AG08395 (cell line): ENCODE data around the gene PIP4K2A.
"Not testable (repeated sequence)": the region's sequence is repeated elsewhere in the genome, so short reads cannot be mapped to it uniquely, and the experiment has no call there.

ENCODE experiments used
- DNase-seq: peaks from one replicate; pipeline ENCODE4 v3.0.0; 2012; ENCODE audit warnings: mixed read lengths, low spot score

Gene PIP4K2A

GRCh38 chr10:22714479-22715289 is at the start of gene PIP4K2A:
Gene PIP4K2A, minus strand, starts transcription at chr10:22714578. Its CDS starts 252 bp downstream, at chr10:22714326.
- peak; percentile 88 for DNase-seq

GRCh38 chr10:22761569-22762220 is 47.3 kb upstream of the PIP4K2A start:
- peak; percentile 14 for DNase-seq

- no peak for DNase-seq
These were observed 45.6 kb upstream of the PIP4K2A start for GRCh38 chr10:22760025-22760424.

- no peak for DNase-seq
These were observed 44.5 kb upstream of the PIP4K2A start for GRCh38 chr10:22758867-22759266.

GRCh38 chr10:22754296-22754695 is 39.9 kb upstream of the PIP4K2A start:
- DNase-seq: no peak

- no peak for DNase-seq
These were observed 39.4 kb upstream of the PIP4K2A start for GRCh38 chr10:22753786-22754185.

- DNase-seq: no peak
These were observed 38.0 kb upstream of the PIP4K2A start for GRCh38 chr10:22752272-22752889.

GRCh38 chr10:22750131-22750530 is 35.8 kb upstream of the PIP4K2A start:
- no peak for DNase-seq

- not testable (repeated sequence) for DNase-seq
These were observed 30.5 kb upstream of the PIP4K2A start for GRCh38 chr10:22744858-22745257.

GRCh38 chr10:22742678-22743077 is 28.3 kb upstream of the PIP4K2A start:
- DNase-seq: no peak

GRCh38 chr10:22741631-22742030 is 27.3 kb upstream of the PIP4K2A start:
- DNase-seq: not testable (repeated sequence)

GRCh38 chr10:22740180-22740579 is 25.8 kb upstream of the PIP4K2A start:
- DNase-seq: no peak

GRCh38 chr10:22737587-22737986 is 23.2 kb upstream of the PIP4K2A start:
- DNase-seq: peak; percentile 77

- no peak for DNase-seq
These were observed 21.8 kb upstream of the PIP4K2A start for GRCh38 chr10:22736134-22736533.

- no peak for DNase-seq
These were observed 19.6 kb upstream of the PIP4K2A start for GRCh38 chr10:22733992-22734391.

- no peak for DNase-seq
These were observed 13.3 kb upstream of the PIP4K2A start for GRCh38 chr10:22727663-22728062.

GRCh38 chr10:22727112-22727511 is 12.7 kb upstream of the PIP4K2A start:
- no peak for DNase-seq

- no peak for DNase-seq
These were observed 10.4 kb upstream of the PIP4K2A start for GRCh38 chr10:22724773-22725172.

GRCh38 chr10:22723783-22724182 is 9.4 kb upstream of the PIP4K2A start:
- DNase-seq: no peak

- no peak for DNase-seq
These were observed 9.0 kb upstream of the PIP4K2A start for GRCh38 chr10:22723343-22723779.

- DNase-seq: no peak
These were observed 8.3 kb upstream of the PIP4K2A start for GRCh38 chr10:22722626-22723169.

- DNase-seq: no peak
These were observed 6.3 kb upstream of the PIP4K2A start for GRCh38 chr10:22720667-22721066.
